GM21447 (cell line): ENCODE data around the gene LRP2.
A peak's percentile ranks its signal among the peaks of the same experiment; 100 is the strongest.
"Not testable (repeated sequence)": the region's sequence is repeated elsewhere in the genome, so short reads cannot be mapped to it uniquely, and the experiment has no call there.

ENCODE experiments used
- ATAC-seq: cut with Tn5 transposase; IDR thresholded peaks from one replicate; pipeline ENCODE4 v1.9.1; 2021; ENCODE audit not compliant: unreplicated experiment

Gene LRP2

GRCh38 chr2:169362118-169362893 is at the start of gene LRP2:
Gene LRP2 (minus strand): TSS chr2:169362534. CDS start chr2:169362399, 135 bp downstream.
- no peak for ATAC-seq

- ATAC-seq: no peak
Observed at GRCh38 chr2:169406891-169407290, 44.6 kb upstream of the LRP2 start.

- not testable (repeated sequence) for ATAC-seq
Observed at GRCh38 chr2:169399491-169399890, 37.2 kb upstream of the LRP2 start.

GRCh38 chr2:169397697-169398096 is 35.4 kb upstream of the LRP2 start:
- no peak for ATAC-seq

- ATAC-seq: no peak
Observed at GRCh38 chr2:169395821-169396374, 33.6 kb upstream of the LRP2 start.

- no peak for ATAC-seq
Observed at GRCh38 chr2:169393068-169393590, 30.8 kb upstream of the LRP2 start.

GRCh38 chr2:169391236-169391635 is 28.9 kb upstream of the LRP2 start:
- ATAC-seq: no peak

- no peak for ATAC-seq
Observed at GRCh38 chr2:169388161-169388560, 25.8 kb upstream of the LRP2 start.

- ATAC-seq: no peak
Observed at GRCh38 chr2:169386722-169387121, 24.4 kb upstream of the LRP2 start.

GRCh38 chr2:169384816-169385215 is 22.5 kb upstream of the LRP2 start:
- ATAC-seq: no peak

- no peak for ATAC-seq
Observed at GRCh38 chr2:169372561-169372960, 10.2 kb upstream of the LRP2 start.

GRCh38 chr2:169366066-169366465 is 3.7 kb upstream of the LRP2 start:
- ATAC-seq: no peak

- peak; percentile 59 for ATAC-seq
Observed at GRCh38 chr2:169365029-169365480, 2.7 kb upstream of the LRP2 start.

GRCh38 chr2:169363560-169364150 is 1.3 kb upstream of the LRP2 start:
- ATAC-seq: peak; percentile 39

- ATAC-seq: no peak
Observed at GRCh38 chr2:169362894-169363559, 693 bp upstream of the LRP2 start.

GRCh38 chr2:169361706-169362117 is 622 bp downstream of the LRP2 start:
- ATAC-seq: no peak

GRCh38 chr2:169360984-169361705 is 1.2 kb downstream of the LRP2 start:
- no peak for ATAC-seq

- ATAC-seq: no peak
Observed at GRCh38 chr2:169358016-169358415, 4.3 kb downstream of the LRP2 start.

- no peak for ATAC-seq
Observed at GRCh38 chr2:169354244-169354643, 8.1 kb downstream of the LRP2 start.

GRCh38 chr2:169351725-169352124 is 10.6 kb downstream of the LRP2 start:
- no peak for ATAC-seq

- no peak for ATAC-seq
Observed at GRCh38 chr2:169349535-169349934, 12.8 kb downstream of the LRP2 start.
